ENCODE results near the gene SRSF4. TPM values are rescaled to one million over a fixed set of nuclear protein-coding genes. Genes with fewer than 3 reads are reported as not detected.

Gene SRSF4
- total and polyA plus RNA-seq, 2 of the 8 experiments (the other 6 are each of a cell fraction or from before 2014, with no cell fraction given) = 34.9 to 86.5 TPM

DNA sequence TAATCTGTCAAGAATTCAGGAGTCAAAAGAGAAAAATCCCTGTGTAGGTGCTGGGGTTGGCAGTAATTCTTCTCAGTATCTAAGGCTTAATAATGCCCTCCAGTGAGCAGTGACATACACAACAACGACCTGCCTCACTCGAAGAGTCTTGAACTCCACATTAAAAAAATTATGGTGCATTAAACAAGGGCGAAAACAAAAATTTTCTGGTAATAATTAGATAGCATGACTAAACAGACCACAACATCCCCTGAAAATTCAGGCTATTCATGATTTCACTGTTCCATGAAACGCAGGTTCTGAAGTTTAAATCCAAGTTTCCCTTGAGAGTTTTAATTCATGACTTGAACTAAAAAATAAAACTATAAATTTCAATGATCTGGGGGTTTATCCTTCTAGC, 5.1 kb downstream of the SRSF4 start:
- Histone ChIP-seq H2BK5ac (ENCODE audit: low read depth, low read length) (no peak overlapping the region), H3K9me3 (ENCODE audit: insufficient read depth in 2 of 2, low read depth in 1 of 2, low read length in 1 of 2) (no peaks in the 10 kb centered on the region), H3K18ac (ENCODE audit: extremely low read depth, low read length) (no peak overlapping the region), H3K23ac (ENCODE audit: insufficient read length) (no peak overlapping the region), H4K8ac (ENCODE audit: extremely low read depth, insufficient read depth, low read length) (no peak overlapping the region), H3K79me1 (ENCODE audit: low read depth, low read length) (no peaks in the 10 kb centered on the region; the same call in 1 of the 2 replicates), H3K4ac (replicated peaks; ENCODE audit: insufficient read length, low read depth, low read length) (no peak overlapping the region), H2BK20ac (ENCODE audit: low read length) (no peak overlapping the region), H3K14ac (ENCODE audit: insufficient read length) (no peak overlapping the region), H3K9ac (replicated peaks in 1 of 4; ENCODE audit: extremely low read depth in 1 of 4, low read depth in 3 of 4, low read length in 3 of 4) (no peak overlapping the region), H3K4me3 (ENCODE audit: extremely low read depth in 1 of 4, insufficient read depth in 2 of 4, low read depth in 3 of 4, low read length in 4 of 4) (no peak overlapping the region), H4K91ac (replicated peaks; ENCODE audit: insufficient read length, low read length) (no peak overlapping the region), H3K4me1 (replicated peaks in 1 of 4; ENCODE audit: control insufficient read depth in 3 of 4, insufficient read depth in 4 of 4, low read length in 3 of 4) (peaks cover 0 to 4% (median 2%) of the 10 kb centered on the region in 4 experiments; a peak in 4 of 7 replicates), H3K27me3 (replicated peaks in 1 of 4; ENCODE audit: control insufficient read depth in 3 of 4, extremely low read depth in 1 of 4, insufficient read depth in 3 of 4, low read length in 3 of 4) (no peaks in the 10 kb centered on the region), H2AFZ (ENCODE audit: low read length) (no peak overlapping the region), H3K4me2 (ENCODE audit: insufficient read depth in 1 of 2, low read depth in 2 of 2, low read length in 2 of 2) (no peak overlapping the region), H4K5ac (ENCODE audit: insufficient read length, low read depth, low read length) (no peak overlapping the region), H2BK12ac (ENCODE audit: low read depth, low read length) (no peak overlapping the region), H2BK120ac (replicated peaks; ENCODE audit: low read depth, low read length) (no peak overlapping the region), H3K79me2 (ENCODE audit: control insufficient read depth in 1 of 2, insufficient read depth in 2 of 2, low read length in 2 of 2) (peaks cover 41 to 91% of the 10 kb centered on the region in 2 experiments), H3K36me3 (ENCODE audit: control insufficient read depth in 2 of 4, insufficient read depth in 4 of 4, low read length in 3 of 4) (peaks cover 0 to 6% (median 4%) of the 10 kb centered on the region in 4 experiments; a peak in 4 of 8 replicates), H3K23me2 (ENCODE audit: low read depth, low read length) (peaks cover 6% of the 10 kb centered on the region; the same call in 1 of the 2 replicates), H3K56ac (replicated peaks; ENCODE audit: insufficient read length, low read depth, low read length) (no peak overlapping the region), H2AK5ac (ENCODE audit: low read depth, low read length) (no peak overlapping the region), H2BK15ac (ENCODE audit: low read length) (no peak overlapping the region), H3K27ac (ENCODE audit: low read depth, low read length) (no peak overlapping the region), H4K20me1 (replicated peaks in 1 of 2; ENCODE audit: control insufficient read depth in 1 of 2, insufficient read depth in 2 of 2, low read length in 2 of 2) (peaks cover 17 to 21% of the 10 kb centered on the region in 2 experiments)
- ChIA-PET POLR2A (ENCODE audit: partially characterized antibody) (interaction anchor here (1.1 kb wide), 1 partner anchor 10 kb away, joined by 3 read pairs; no protein-coding TSS in a partner anchor), CTCF (ENCODE audit: partially characterized antibody) (interaction anchor here (0.7 kb wide), 1 partner anchor 21 kb away, joined by 3 read pairs; no protein-coding TSS in a partner anchor)
- no peak for TF ChIP-seq RBBP5 (IDR thresholded peaks at IDR 0.05; ENCODE audit: borderline replicate concordance, low read depth, low read length)
- no peak for TF ChIP-seq BRCA1 (IDR thresholded peaks at IDR 0.05; ENCODE audit: low read depth, low read length)
- TF ChIP-seq, protein P1, sequence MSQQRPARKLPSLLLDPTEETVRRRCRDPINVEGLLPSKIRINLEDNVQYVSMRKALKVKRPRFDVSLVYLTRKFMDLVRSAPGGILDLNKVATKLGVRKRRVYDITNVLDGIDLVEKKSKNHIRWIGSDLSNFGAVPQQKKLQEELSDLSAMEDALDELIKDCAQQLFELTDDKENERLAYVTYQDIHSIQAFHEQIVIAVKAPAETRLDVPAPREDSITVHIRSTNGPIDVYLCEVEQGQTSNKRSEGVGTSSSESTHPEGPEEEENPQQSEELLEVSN (IDR thresholded peaks at IDR 0.05) = no peak
- no peak for TF ChIP-seq MAFK (IDR thresholded peaks at IDR 0.05; ENCODE audit: low read depth, low read length)
- TF ChIP-seq FOSL1 (IDR thresholded peaks at IDR 0.05; ENCODE audit: insufficient read depth, low read depth, low read length) = no peak
- WGBS, 2 experiments (ENCODE audit: extremely low coverage in 1 of 2, insufficient coverage in 1 of 2, insufficient read length in 1 of 2, insufficient replicate concordance in 2 of 2, low coverage in 1 of 2, low lambda C conversion rate in 2 of 2, missing lambda C conversion rate in 1 of 2) = 89% methylated on average over 4 of the region's 4 CpGs; no CpG with 5 or more reads in 1 of the 2 experiments
- no peak for DNase-seq (ENCODE audit: low read depth in 1 of 2, low spot score in 2 of 2)
- no peak for FAIRE-seq

All from H1 (cell line).